DMS53 treated with DMSO at 0.1 percent for 48 hours (cell line): ENCODE data around the gene PRKG1.
"Not testable (repeated sequence)": the region's sequence is repeated elsewhere in the genome, so short reads cannot be mapped to it uniquely, and the experiment has no call there.

ENCODE experiments used
- DNase-seq: peaks from one replicate; lab custom pipeline; 2025; ENCODE audit not compliant: unreplicated experiment; lab: John Stamatoyannopoulos, UW

Gene PRKG1

DNA sequence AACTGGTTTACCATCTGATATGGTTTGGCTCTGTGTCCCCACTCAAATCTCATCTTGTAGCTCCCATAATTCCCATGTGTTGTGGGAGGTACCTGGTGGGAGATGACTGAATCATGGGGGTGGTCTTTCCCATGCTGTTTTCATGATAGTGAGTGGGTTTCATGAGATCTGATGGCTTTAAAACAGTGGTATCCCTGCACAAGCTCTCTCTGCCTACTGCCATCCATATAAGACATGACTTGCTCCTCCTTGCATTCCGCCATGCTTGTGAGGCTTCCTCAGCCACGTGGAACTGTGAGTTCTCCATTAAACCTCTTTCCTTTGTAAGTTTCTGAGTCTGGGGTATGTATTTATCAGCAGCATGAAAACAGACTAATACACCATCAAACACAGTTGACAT, 614.5 kb downstream of the PRKG1 start:
- DNase-seq: not testable (repeated sequence)

DNA sequence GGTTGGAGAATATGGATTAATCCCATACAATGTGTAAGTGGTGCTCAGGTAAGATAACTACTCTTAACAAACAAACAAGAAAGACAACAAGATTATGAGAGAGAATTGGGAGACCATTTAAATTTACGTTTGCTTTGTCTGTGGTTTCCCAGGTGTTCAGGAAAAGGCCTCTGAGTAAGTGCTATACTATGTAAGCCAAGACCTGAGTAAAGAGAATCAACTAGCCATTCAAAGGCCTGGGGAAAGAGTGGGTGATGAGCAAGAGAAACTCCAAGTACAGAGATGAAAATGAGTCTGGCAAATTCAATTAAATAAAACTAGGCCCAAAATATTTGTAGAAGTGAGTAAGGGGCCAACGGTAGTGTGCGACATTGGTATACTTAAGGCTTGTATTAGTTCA, 615.2 kb downstream of the PRKG1 start:
- no peak for DNase-seq

DNA sequence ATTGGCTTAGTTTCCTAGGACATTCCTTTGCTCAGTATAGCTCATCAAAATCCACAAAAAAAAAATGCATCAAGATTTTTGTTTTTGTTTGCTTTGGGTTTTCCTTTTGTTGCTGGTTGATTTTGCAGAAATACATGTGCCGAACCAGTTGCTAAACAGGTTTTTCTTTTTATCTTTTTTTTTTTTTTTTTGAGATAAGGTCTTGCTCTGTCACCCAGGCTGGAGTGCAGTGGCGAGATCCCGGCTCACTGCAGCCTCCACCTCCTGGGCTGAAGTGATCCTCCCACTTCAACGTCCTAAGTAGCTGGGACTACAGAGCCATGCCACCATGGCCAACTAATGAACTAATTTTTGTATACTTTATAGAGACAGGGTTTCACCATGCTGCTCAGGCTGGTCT, 616.8 kb downstream of the PRKG1 start:
- DNase-seq: peak; percentile 69

DNA sequence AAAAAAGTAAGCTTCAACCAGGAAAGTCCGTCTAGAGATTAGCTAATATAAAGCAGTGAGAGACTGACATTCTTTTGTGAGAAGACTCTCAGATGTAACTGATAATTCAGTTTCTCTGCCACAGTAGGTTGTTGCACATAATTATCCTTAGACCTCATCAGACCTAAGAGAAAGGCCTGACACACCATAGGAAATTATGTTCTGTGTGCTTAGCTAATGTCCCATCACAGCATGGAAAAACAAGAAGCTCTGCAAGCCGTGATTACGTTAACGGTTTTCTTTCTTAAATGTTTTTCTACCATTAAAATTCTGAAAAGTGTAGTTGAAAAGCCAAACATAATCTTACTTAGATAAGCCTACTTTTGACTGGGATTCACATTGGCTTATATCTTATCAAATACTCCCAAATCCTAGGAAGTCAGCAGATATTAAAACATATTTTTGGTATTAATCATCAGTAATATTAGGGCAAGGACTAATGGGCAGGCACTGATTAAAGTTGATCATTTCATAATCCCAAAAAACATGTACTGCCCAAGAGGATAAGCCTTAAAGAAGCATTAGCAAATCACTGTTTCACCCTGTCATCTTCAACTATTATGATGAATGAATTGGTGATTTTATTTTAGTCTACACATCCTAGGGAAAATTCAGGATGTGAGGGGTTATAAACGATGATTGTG, 619.9 kb downstream of the PRKG1 start:
- DNase-seq: no peak

DNA sequence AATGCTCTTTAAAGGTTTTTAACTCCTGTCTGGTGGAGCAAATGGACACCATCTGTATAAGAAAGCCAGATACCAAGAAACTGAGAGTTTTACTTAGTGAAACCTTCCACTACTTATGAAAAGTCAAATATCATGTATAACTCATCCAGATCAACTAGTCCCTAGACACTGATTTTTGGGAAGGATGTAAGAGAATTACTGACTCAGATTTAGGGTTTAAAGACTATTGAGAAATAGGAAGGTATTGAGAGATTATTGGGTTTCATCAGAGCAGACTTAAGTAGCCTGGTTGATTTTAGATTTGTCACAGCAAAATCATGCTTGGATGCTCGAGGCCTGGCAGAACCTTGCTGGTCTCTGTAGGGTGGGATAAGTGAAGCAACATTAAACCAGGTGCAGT, 622.0 kb downstream of the PRKG1 start:
- no peak for DNase-seq

DNA sequence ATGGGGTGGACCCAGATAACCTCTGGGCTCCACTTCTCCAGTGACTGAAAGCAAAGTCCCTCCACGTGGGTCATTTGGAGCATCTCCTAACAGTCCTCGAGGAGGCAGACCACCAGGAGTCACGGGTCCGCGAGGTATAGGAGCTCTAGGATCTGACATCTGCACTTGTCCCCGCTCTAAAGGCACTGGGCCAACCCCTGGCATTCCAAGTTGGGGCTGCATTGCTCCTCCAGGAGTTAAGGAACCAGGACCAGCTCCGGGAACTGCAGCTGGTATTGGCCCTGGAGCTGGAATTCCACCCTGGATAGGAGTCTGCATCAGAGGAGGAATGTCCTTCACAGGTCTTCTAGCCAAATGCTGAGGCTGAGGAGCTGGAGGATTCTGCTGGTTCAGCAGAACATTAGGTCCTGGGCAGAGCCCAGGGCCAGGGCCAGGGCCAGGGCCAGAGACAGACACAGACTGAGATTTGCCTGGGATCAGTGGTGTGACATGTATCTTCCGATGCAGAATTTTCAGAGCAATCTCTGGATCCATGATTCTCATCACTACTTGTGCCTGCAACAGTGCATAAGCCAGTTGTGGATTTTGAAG, 624.3 kb downstream of the PRKG1 start:
- DNase-seq: no peak

DNA sequence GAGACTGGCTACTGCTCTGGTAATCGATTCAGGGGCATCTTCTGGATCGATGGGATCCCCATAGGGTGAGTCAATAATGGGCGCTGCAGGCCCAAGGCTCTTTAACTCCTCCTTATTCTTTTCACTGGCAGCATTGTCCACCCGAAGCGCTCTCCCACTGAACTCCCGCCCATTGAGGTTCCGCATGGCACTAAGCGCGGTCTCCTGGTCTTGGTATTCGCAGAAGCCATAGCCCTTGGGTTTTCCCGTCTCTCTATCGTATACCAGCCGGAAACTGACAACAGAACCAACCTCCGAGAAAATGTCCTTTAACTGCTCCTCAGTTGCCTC, 624.8 kb downstream of the PRKG1 start:
- DNase-seq: no peak

DNA sequence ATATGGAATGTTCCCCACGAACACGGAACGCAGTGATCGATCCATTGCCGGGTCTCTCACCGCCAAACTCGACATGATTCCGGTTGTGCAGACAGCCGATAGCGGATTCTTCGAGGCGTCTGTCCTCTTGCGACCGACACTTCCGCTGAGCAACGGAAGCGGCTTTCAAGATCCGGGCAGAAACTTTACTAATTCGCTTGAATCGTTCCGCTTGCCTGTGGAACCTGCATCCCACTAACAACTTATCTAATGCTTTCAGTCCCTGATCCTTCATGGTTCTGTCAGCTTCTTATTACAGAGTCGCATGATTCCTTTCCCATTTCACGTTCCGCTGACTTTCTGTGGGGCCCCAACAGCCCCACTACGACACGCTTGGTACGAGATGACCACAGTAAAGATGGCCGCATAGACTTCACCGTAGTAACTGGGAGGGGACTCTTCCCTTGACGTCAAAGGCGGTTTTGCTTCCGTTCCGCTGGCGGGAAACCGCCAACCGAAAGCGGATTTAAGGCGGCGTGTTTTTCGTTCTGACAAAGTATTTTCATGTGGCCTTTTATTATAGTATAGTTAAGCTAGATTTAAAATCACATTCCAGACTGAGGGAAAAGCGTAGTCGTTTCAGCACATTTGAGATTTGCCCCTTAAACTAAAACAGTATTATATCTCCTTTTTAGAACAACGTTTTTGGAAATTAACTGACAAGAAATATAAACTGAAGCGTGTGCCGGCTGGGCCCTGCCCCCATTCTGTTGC, 625.4 kb downstream of the PRKG1 start, which contains the start of gene CSTF2T:
Gene CSTF2T, minus strand, starts transcription at position 121 of the 753 bp plus-strand sequence. Its CDS starts 46 bp downstream, at position 75.
- DNase-seq: peak; percentile 91

DNA sequence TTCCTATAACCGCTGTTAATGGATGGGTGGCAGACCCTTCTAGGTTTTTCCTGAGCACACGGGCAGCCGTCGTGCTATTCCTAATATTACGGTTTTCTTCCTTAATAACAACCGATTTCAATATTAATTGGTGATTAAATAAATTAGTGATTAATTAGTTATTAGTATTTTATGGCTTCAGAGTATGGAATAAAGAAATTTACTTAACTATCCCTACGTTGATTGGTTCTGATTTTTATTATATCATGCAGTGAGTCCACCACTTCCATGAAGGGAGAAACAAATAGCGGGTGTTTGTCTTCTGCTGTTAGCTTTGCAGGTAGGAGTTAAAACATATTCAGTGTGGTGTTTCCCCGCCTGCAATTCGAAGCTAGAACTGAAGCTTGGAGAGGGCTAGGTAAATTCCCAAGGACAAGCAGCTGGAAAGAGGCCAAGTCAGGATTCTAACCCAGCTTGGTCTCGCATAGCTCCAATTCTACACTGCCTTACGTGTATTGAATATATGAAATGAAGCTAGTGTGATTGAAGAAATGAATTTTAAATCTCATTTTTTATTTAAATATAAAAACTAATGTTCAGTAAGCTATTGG, 626.0 kb downstream of the PRKG1 start:
- peak; percentile 64 for DNase-seq

DNA sequence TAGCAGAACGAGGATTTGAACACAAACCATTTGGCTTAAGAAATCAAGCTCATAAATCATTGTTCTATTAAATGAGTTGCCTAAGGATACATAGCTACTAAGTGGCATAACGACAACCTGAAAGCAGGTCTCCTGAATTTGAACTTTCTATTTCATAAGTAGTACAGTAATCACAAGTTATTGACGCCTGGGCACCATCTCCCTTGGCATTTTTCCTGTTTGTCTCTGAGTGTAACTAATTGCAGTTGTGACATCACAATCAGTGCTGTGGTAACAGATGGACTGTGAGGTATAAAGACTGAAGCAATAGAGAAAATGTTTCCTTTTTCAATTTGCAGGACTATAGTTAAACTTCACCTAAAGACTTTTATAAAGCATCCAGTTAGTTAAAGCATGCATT, 631.5 kb downstream of the PRKG1 start:
- no peak for DNase-seq

DNA sequence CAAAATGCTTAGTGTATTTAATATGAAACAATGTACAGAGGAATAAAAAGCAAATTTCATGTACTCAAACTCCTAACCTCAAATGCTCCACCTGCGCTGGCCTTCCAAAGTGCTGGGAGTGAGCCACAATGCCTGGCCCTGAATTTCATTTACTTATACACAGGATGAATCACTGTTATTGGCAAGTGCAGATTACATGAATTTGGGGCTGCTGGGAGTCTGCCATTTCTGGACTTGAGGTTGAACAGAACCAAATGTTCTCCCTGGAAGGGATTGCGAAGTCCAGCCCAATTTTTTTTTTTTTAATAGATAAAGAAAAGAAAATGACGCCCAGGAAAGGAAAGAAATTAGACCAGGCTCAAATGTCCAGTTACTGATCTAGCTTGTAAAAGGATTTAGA, 631.9 kb downstream of the PRKG1 start:
- no peak for DNase-seq

DNA sequence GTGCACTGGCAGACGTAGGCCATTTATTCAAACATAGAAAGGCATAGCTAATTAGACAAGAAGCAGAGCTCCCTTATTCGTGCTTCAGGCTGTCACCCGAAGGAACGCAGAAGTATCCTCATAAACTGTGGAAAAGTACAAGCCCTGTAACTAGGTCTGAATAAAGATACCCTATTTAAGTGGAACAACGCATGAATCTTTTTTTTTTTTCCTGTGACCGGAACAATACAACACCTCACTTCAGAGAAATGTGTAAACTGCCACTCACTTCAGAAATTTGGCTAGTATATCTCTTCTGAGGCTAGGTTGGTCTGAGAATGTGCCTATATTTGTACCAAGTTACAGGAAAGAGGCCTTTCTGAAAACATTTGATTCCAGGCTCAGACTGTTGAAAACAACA, 633.1 kb downstream of the PRKG1 start:
- DNase-seq: no peak

DNA sequence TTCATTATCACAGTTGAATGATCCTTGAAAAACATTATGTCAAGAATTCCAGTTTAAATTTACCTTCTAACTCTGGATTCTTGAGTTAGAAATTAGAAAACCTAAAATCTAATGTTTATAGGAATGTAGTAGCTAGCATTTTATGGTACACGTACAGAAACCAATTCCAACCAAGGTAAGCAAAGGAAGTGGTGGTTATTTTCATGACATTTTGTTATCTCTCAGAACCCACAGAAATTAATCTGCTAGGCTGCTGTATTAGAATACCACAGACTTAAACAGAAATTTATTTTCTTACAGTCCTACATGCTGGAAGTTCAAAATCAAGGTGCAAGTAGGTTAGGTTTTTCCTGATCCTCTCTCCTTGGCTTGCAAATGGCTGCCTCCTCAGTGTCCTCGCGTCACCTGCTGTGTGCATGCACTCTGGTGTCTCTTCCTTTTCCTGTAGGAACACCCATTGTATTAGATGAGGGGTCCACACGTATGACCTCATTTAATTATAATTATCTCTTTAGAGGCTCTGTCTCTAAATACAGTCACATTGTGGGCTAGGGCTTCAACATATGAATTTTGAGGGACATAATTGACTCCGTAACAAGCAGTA, 633.6 kb downstream of the PRKG1 start:
- DNase-seq: no peak

DNA sequence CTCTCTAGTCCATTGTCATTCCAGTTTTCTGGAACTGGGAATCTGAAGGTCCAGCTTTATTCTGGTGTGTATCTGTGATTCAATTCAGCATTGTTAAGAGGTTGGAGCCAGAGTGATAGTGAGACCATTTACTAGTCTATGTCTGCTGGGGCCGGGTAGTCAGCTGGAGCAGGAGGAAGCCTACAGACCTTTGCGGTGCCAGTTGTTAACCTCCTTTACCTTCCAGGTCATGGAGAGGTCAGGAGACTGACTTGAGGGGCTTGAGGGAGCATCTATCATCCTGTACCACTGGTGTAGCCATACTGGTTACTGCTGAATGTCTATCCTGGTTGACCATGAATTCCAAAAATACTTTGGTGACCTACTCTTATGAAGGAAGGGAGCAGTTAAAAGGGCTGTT, 634.3 kb downstream of the PRKG1 start:
- no peak for DNase-seq

DNA sequence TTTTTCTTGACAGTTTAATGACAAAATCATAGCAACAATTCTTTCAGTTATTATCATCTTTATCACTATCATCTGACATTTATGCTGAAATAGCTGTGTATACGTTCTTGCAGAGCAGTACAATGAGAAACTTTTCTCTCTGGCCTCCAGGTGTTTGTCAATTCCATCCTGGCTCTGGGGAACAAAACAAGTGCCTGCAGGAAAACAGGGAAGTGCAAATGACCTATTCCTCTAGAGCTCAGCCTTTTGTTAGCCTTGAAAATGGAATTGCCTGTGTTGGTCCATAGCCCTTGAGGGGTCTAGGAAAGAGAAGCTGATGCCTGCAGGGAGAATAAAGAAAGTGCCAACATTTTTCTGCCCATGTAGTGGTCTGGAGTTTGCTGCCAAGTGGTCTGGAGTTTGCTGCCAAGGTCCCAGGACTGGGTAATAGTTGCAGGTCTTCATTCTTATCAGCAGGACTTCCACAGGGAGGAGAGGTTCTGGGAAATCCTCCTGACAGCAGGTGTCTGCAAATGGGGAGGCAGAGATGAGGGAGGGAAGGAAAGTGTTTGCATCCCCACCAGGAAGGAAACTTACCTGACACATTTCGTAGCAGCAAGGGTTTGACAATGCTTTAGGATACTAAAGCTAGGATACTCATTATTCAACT, 635.2 kb downstream of the PRKG1 start:
- DNase-seq: no peak

DNA sequence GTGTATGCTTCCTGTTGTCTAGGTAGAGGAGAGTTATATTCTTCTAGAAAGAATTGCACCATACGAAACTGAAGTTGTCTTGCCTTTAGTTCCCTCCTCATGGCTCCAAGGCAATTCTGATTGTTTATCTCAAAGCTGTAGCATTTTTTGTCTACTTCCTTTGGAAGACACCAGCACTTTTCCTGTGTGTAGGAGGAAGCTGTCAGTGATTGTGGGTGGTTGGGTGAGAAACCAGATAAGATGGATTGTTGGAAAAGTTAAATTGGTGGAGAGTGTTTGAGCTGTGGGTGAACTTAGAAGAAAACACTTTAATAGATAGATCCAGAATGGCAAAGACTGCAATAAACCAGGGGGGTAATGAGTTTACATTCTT, 637.2 kb downstream of the PRKG1 start:
- no peak for DNase-seq

DNA sequence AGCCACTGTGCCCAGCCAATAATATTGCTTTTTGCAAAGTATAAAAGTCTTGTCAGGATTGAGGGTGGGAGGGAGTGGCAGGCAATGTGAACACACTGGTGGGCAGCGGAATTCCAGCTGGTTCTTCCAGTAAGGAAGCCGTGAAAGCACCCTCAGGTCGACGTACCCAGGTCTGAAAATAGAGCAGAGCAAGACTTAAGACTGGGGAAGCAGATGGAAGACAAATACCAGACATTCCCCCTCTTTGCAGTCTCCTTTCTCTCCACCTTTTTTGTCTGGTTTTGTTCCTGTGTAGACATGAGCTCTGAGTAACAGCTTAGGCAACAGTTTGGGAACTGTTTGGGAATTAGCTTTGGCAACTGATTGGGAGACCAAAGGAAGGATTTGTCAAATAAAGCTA, 642.7 kb downstream of the PRKG1 start:
- DNase-seq: no peak

DNA sequence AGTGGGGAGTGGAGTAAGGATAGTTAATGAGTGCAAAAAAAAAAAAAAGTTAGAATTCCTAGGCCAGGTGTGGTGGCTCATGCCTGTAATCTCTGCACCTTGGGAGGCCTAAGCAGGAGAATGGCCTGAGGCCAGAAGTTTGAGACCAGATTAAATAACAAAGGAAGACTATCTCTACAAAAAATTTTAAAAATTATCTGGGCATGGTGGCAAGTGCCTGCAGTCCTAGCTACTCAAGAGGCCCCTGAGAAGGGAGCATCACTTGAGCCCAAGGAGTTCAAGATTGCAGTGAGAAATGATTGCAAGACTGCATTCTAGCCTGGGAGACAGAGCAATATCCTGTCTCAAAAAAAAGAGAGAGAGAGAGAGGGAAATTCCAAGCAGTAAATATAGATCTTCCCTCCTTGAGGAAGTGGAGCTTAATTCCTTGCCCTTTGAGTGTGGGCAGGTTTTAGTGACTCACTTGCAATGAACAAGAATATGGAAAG, 644.6 kb downstream of the PRKG1 start:
- no peak for DNase-seq

DNA sequence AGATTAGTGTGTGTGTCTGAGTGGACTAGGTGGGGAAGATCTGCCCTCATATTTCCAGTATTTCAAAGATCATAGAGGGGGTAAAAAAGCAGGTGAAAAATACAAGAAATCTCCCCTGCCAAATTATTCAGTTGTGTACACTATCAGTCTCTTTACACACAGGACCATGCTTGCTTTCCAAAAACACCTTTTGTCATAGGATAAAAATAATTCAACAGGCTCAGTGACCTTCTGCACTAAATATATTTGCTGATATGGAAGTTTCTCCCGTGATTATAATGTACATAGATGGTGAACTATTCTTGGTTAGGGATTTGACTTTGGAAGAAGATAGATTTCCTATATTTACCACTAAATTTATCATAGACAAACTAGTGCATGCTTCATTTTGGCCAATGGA, 649.8 kb downstream of the PRKG1 start:
- DNase-seq: no peak

DNA sequence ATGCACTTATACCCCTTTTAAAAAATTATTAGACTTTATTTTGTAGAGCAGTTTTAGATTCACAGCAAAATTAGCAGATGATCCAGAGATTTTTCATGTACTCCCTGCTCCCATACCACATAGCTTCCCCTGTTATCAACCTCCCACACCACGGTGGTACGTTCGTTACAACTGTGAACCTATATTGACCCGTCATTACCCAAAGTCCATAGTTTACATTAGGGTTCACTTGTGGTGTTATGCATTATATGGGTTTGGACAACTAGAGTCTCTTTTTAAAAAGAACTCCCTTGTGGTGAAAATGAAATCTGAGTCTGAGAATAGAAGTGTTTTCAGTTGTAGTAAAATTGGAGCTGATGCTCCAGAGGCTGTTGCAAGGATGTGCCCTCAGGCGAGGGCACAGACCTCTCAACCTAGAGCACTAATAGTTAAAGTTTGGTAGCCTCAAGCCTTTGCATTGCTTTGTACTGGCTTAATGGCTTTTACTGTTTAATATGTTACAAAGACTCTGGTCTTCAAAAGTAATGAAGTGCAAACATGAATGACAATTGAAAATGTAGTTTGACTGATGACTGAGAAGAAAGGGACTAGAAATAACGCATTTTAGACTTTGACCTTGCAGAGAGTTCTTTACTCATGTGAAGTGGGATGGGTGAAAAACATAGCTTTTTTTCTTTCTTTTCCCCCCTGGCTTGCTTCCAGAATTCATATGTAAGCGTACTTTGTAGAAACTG, 655.7 kb downstream of the PRKG1 start:
- peak; percentile 11 for DNase-seq
